Measurements from ENCODE around the gene SMIM17.

GRCh38 chr19:56671613-56671994 is 28.6 kb downstream of the SMIM17 start, which contains the start of gene ZNF835:
- TF ChIP-seq CTCF (IDR thresholded peaks at IDR 0.05) (peak; percentile 14 to 37 (median 31)), POLR2A (IDR thresholded peaks at IDR 0.05) (peak; percentile 17 to 45)

Measured in uterus (tissue), 2 donors.